ENCODE results near the gene ARFIP1. TPM values are rescaled to one million over a fixed set of nuclear protein-coding genes. Genes with fewer than 3 reads are reported as not detected.

The ARFIP1 gene
- polyA plus RNA-seq, 1 donor from 2014 or later: 35.1 TPM

DNA sequence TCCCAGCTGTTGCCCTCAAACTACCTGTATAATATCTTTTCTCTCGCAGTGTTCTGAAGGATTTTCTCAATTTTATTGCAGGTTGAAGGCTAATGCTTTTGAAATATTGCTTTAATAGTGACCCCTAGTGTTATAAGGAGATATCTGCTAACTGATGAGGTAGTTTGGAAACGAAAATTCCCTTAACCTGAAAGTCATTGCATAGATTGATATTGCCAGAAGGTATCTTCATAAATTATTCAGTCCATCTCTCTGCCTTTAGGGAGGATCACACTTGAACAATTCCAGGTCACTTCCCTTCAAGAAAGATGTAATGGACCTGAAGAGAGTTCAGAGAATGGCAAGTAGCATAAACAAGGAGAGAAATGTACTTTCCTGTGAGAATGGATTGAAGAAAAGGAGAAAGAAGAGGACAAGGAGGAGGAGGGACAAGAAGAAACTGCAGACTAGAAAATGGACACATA, 44.3 kb upstream of the ARFIP1 start:
- H3K4me2 ChIP-seq (ENCODE audit: low read length): no peak overlapping the region
- no peaks in the 10 kb centered on the region for H3K9me3 ChIP-seq (ENCODE audit: low read length)
- no peaks in the 10 kb centered on the region for H3K27me3 ChIP-seq (ENCODE audit: insufficient read depth, low read depth, low read length)
- H3K36me3 ChIP-seq (ENCODE audit: insufficient read depth, low read length): no peaks in the 10 kb centered on the region
- H3K79me2 ChIP-seq (replicated peaks; ENCODE audit: insufficient read depth, low read length): no peaks in the 10 kb centered on the region
- H3K4me3 ChIP-seq (ENCODE audit: low read length): no peak overlapping the region
- no peak overlapping the region for H2AFZ ChIP-seq (ENCODE audit: low read depth, low read length)
- H3K9me2 ChIP-seq (ENCODE audit: insufficient read depth, low read length): no peaks in the 10 kb centered on the region
- H3K27ac ChIP-seq (ENCODE audit: low read length): no peak overlapping the region
- no peaks in the 10 kb centered on the region for H4K20me1 ChIP-seq (ENCODE audit: insufficient read depth)
- H3F3A ChIP-seq (ENCODE audit: insufficient read depth, low read length, poor library complexity, severe bottlenecking): no peaks in the 10 kb centered on the region
- TF ChIP-seq SMC3 (conservative IDR thresholded peaks at IDR 0.05; ENCODE audit: poor library complexity) (peak; percentile 87), TAF1 (IDR thresholded peaks at IDR 0.05; ENCODE audit: low read depth) (no peak), RAD21 (conservative IDR thresholded peaks at IDR 0.05) (peak; percentile 85)
- TF ChIP-seq, protein P1, sequence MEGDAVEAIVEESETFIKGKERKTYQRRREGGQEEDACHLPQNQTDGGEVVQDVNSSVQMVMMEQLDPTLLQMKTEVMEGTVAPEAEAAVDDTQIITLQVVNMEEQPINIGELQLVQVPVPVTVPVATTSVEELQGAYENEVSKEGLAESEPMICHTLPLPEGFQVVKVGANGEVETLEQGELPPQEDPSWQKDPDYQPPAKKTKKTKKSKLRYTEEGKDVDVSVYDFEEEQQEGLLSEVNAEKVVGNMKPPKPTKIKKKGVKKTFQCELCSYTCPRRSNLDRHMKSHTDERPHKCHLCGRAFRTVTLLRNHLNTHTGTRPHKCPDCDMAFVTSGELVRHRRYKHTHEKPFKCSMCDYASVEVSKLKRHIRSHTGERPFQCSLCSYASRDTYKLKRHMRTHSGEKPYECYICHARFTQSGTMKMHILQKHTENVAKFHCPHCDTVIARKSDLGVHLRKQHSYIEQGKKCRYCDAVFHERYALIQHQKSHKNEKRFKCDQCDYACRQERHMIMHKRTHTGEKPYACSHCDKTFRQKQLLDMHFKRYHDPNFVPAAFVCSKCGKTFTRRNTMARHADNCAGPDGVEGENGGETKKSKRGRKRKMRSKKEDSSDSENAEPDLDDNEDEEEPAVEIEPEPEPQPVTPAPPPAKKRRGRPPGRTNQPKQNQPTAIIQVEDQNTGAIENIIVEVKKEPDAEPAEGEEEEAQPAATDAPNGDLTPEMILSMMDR (IDR thresholded peaks at IDR 0.05; ENCODE audit: poor library complexity, severe bottlenecking): peak; percentile 83
- no peak overlapping the region for H3K9ac ChIP-seq (ENCODE audit: low read length)

- Histone ChIP-seq H3K9me2 (ENCODE audit: insufficient read depth, low read length) (no peaks in the 10 kb centered on the region), H4K20me1 (ENCODE audit: insufficient read depth) (no peaks in the 10 kb centered on the region), H3K27me3 (ENCODE audit: insufficient read depth, low read depth, low read length) (no peaks in the 10 kb centered on the region), H3K4me3 (ENCODE audit: low read length) (no peak overlapping the region), H3K9ac (ENCODE audit: low read length) (no peak overlapping the region), H2AFZ (ENCODE audit: low read depth, low read length) (no peak overlapping the region), H3K36me3 (ENCODE audit: insufficient read depth, low read length) (no peaks in the 10 kb centered on the region), H3K79me2 (replicated peaks; ENCODE audit: insufficient read depth, low read length) (no peaks in the 10 kb centered on the region), H3K9me3 (ENCODE audit: low read length) (no peaks in the 10 kb centered on the region), H3K4me2 (ENCODE audit: low read length) (no peak overlapping the region), H3K27ac (ENCODE audit: low read length) (no peak overlapping the region), H3F3A (ENCODE audit: insufficient read depth, low read length, poor library complexity, severe bottlenecking) (no peaks in the 10 kb centered on the region)
- TF ChIP-seq SMC3 (conservative IDR thresholded peaks at IDR 0.05; ENCODE audit: poor library complexity): no peak
- TF ChIP-seq MXI1 (conservative IDR thresholded peaks at IDR 0.05; ENCODE audit: poor library complexity, severe bottlenecking): no peak
- TF ChIP-seq TAF1 (IDR thresholded peaks at IDR 0.05; ENCODE audit: low read depth): no peak
- no peak for TF ChIP-seq POLR2AphosphoS5 (IDR thresholded peaks at IDR 0.05)
These were observed 43.8 kb upstream of the ARFIP1 start for GRCh38 chr4:152735906-152736305.

DNA sequence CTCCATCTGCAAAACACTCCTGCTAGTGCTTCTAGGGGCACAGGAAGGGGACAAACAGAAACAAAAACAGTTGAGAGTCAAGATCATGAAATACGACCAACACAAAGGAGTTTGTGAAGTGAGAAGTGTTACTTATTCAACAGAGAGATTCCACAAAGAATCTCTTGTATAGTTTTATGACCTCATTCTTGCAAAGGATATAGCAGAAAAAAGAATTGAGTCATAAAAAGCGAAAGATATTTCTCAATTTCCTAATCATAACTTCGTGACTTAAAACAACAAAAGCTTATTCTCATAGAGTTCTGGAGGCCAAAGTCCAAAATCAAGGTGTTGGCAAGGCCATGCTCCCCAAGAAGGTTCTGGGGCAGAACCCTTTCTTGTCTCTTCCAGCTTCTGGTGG, 40.9 kb upstream of the ARFIP1 start:
- Histone ChIP-seq H3K4me3 (ENCODE audit: low read length) (no peak overlapping the region), H3K36me3 (ENCODE audit: insufficient read depth, low read length) (no peaks in the 10 kb centered on the region), H3K4me2 (ENCODE audit: low read length) (no peak overlapping the region), H3K9me2 (ENCODE audit: insufficient read depth, low read length) (no peaks in the 10 kb centered on the region), H4K20me1 (ENCODE audit: insufficient read depth) (no peaks in the 10 kb centered on the region), H3F3A (ENCODE audit: insufficient read depth, low read length, poor library complexity, severe bottlenecking) (no peaks in the 10 kb centered on the region), H3K9ac (ENCODE audit: low read length) (no peak overlapping the region), H3K27me3 (ENCODE audit: insufficient read depth, low read depth, low read length) (no peaks in the 10 kb centered on the region), H3K79me2 (replicated peaks; ENCODE audit: insufficient read depth, low read length) (no peaks in the 10 kb centered on the region), H3K27ac (ENCODE audit: low read length) (no peak overlapping the region), H3K9me3 (ENCODE audit: low read length) (no peaks in the 10 kb centered on the region), H2AFZ (ENCODE audit: low read depth, low read length) (no peak overlapping the region)
- TF ChIP-seq, protein P1 (IDR thresholded peaks at IDR 0.05; ENCODE audit: poor library complexity, severe bottlenecking): no peak
- TF ChIP-seq POLR2AphosphoS5 (IDR thresholded peaks at IDR 0.05) (no peak), EZH2 (IDR thresholded peaks at IDR 0.05; ENCODE audit: borderline replicate concordance, insufficient read depth, low read length, poor library complexity, severe bottlenecking) (no peak), EP300 (conservative IDR thresholded peaks at IDR 0.05; ENCODE audit: poor library complexity, severe bottlenecking) (no peak), TAF1 (IDR thresholded peaks at IDR 0.05; ENCODE audit: low read depth) (no peak), SMC3 (conservative IDR thresholded peaks at IDR 0.05; ENCODE audit: poor library complexity) (no peak), MXI1 (conservative IDR thresholded peaks at IDR 0.05; ENCODE audit: poor library complexity, severe bottlenecking) (no peak), REST (IDR thresholded peaks at IDR 0.05; ENCODE audit: borderline replicate concordance) (no peak), RAD21 (conservative IDR thresholded peaks at IDR 0.05) (no peak)
